GM19324 (cell line): Measurements from ENCODE around the gene PRKG1.

Experiments used
- ATAC-seq: cut with Tn5 transposase; IDR thresholded peaks from one replicate; pipeline ENCODE4 v1.9.1; 2021; ENCODE audit warnings: mild to moderate bottlenecking, moderate library complexity; ENCODE audit not compliant: unreplicated experiment, low FRiP score

Gene PRKG1

DNA sequence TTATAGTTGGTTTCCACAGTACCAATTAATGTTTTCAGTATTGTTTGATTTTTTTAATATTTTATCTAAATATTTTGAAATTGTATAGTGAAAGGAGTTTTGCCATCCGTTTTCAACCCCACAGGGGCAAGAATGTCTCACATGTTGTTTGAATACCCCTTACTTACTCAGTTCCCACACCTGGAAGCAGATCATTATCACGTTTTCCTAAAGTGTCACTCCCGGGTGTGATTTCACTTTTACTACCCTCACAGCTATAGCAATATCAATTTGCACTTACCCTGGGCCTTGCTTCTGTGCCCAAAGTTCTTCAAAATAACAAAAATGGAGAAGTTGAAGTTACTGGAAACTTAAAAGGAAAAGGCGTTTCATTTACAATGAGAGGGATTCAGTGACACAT is 397.0 kb downstream of the PRKG1 start:
- no peak for ATAC-seq

GRCh38 chr10:51472154-51472553 is 397.9 kb downstream of the PRKG1 start:
- ATAC-seq = no peak

DNA sequence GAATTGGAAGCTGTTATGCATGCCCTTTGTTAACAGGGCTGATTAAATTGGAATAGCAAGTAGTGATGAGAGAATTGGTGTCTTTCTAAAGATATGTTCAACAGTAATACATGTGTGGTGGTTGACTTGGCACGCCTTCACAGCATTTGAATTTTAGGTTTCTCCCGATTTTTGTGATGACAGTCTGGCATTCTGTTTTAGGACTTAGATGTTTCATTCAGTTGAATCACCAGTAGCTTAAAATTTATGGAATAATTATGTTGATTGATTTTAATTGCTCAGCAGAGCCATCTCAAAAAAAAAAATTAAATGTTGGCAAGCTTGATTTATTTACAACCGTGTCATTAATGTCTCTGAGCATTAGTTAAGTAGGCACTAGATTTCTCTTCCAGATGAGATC is 405.4 kb downstream of the PRKG1 start:
- no peak for ATAC-seq

DNA sequence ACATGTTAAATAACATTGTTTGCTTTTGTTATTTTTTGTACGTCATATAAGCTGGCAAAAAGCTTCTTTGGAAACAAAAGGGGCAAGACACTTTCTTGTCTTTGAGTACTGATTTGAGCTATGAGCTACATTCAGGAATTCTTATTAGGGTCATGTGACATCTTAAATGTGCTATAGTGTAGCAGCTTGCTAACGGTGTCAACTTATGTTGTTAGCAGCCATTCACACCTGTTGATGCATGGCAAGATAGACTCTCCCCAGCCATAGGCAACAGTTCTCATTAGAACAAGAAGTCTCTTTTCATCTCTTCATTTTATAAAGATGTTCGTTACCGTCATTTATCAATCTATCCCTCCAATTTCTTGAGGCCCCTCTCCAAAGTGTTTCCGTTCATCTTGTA is 411.4 kb downstream of the PRKG1 start:
- ATAC-seq = no peak

DNA sequence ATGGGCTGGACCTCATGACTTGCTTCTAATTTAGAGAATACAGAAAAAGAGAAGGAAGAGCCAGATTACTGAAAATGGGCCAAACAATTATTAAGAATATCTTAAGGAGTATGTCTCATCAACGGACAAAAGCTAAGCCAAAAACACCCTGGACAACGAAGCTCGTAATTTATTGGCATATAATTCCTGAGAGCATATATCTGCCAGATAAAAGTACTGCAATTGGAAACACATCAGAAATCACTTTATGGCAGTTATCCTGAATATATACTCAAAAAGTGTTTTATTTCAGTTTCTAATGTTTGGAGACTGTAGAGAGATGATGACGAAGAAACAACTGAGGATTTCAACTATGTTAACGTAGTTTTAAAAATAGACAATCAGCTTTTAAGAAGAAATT is 413.3 kb downstream of the PRKG1 start:
- ATAC-seq = no peak

- no peak for ATAC-seq
Measured at GRCh38 chr10:51488766-51489408, 414.6 kb downstream of the PRKG1 start.

GRCh38 chr10:51498424-51498823 is 424.1 kb downstream of the PRKG1 start:
- ATAC-seq = no peak

GRCh38 chr10:51501396-51501795 is 427.1 kb downstream of the PRKG1 start:
- no peak for ATAC-seq

GRCh38 chr10:51502124-51502523 is 427.8 kb downstream of the PRKG1 start:
- ATAC-seq = no peak

DNA sequence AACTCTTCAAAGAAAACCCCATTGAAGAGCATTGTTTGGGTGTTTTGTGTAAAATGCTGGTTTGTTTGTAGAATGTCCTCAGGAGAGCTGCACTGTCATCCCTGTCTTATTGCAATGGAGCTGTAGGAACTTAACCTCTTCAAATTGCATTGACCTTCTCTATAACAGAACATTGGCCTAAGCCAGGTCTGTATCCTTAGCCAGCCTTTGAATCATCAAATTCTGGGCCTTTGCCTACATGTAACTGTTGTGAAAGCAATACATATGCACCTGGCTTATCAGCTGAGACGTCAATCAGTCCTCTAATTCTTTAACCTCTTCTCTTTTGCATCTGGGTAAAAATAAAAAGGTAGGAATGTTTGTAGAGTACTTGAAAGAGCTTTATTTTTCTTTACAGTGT is 429.1 kb downstream of the PRKG1 start:
- ATAC-seq = no peak

DNA sequence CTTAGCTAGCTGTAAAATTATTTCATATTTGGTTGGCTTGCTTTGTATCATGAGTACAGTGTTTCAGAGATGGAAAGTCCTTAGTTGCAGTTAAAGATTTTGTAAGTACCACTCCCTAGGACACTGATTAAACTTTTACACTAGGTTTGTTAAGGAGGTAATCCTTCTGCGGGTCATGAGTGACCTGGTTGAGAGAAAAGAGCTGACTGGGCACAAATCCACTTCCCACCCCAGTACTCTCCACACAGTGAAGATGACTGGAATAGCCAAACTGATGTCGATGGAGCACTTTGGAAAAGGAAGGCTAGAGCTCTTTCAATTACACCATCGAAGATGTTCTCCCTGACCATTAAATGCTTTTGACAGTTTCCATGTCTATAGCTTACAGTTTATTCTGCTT is 433.2 kb downstream of the PRKG1 start:
- ATAC-seq = no peak

DNA sequence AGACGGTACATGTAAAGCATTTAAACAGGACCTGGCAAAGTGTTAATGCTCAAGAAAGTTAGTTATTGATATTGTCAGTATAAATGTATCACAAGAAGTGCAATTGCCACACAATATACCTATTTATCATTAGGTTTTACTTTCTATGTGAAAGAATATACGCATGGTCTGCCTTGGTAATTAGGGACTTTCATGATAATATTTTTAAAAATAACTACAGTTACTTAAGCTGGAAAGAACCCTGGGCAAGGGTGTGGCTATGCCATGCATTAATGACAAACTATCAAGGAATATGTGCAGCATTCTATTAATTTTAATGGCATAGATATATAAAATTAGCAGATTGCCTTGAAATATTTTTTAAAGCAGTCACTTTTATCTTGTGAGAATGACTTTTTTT is 433.9 kb downstream of the PRKG1 start:
- ATAC-seq = no peak

DNA sequence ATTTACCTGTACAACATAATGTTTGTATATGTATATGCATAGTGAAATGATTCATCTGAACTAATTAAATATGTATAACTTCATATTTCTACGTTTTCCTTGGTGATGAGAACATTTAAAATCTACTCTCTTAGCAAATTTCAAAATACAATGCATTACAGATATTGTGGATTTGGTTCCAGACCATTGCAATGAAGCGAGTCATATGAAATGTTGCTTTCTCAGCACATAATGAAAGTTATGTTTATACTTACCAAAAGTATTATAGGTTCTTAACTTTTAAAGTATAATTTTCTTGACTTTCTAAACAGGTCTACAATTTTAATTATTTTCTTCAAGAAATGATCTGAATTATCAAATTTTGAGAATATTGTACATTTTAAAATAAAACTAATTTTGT is 435.9 kb downstream of the PRKG1 start:
- no peak for ATAC-seq

GRCh38 chr10:51521605-51522004 is 447.3 kb downstream of the PRKG1 start:
- ATAC-seq = no peak

GRCh38 chr10:51522858-51523257 is 448.6 kb downstream of the PRKG1 start:
- ATAC-seq = no peak

- ATAC-seq = no peak
Measured at GRCh38 chr10:51523440-51523839, 449.2 kb downstream of the PRKG1 start.

DNA sequence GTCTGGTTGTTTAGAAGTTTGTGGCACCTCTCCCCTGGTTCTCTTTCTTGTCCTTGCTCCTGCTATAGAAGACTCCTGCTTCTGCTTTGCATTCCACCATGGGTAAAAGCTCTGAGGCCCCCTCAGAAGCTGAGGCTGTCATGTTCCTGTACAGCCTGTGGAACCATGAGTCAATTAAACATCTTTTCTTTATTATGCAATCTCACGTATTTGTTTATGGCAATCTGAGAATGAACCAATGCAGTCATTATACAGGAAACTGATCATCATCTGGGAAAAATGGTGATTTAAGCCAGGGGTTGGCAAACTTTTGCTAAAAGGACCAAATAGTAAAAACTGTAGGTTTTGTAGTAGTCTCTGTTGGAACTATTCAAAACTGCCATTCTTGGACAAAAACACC is 449.8 kb downstream of the PRKG1 start:
- no peak for ATAC-seq

DNA sequence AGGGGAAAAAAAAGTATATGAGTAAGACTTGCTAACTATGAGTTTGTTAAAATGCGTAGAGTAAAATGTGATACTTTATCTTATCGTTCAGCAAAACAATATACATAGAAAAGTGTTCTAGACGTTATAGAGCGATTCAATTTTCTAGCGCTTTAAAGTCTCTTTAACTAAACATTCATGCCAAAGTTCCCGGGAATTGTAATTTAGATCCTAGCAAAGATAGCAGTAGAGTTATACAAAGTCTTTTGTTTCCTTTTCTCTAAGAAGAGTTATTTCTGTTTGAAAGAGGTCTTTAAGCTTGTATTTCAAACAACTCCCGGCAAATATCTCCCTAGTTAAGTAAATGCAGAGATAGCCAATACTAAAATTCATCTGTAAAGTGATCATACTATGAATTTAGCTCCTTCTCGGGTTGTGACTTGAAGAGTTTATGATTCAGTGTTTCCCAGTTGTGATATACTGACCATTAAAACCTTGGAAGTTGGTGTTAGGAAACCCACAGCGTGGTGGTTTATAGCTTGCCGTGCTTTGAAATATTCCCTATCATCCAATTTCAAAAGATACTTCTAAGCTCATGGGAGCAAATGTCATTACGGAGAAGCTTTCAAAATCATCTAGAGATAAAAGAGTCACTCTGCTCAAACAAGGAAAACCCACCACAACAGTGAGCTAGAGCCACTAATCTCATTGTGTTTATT is 453.4 kb downstream of the PRKG1 start:
- ATAC-seq = no peak

DNA sequence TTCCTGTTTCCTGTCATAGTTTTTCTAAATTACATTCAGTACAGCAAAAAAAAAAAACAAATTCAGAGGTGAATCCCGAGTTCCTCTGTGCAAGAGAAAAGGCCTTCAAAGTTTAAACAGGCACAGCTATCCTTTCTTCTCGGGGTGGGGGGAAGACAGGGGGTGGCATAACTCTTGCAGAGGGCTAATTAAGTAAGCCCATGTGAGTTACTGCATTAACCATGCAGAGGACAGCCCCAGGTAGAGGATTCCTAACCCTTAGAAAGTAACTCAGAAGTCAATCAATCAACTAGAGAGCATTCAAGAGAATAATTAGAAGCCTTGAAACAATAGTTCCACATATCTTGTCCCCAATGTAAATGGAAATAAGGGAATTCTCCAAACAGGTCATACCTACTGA is 454.2 kb downstream of the PRKG1 start:
- ATAC-seq = no peak

- no peak for ATAC-seq
Measured at GRCh38 chr10:51530541-51530940, 456.3 kb downstream of the PRKG1 start.

DNA sequence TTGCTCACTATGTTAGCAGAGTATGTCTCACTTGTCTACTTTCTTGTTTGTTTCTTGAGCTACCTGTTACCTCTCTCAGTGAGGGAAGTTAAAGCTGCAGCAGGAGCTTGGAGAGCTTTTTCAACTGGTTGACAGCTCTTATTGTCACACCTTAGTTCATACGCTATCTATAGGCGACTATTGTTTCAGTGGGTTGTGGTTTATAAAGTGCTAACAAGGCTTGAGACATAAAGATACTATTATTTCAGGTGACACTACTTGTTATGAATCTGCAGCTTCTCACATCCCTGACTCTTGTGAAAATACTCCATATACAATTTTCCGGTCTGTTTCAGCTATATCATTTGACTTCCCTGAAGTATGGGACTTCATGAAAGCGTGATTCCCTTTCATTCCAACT is 457.8 kb downstream of the PRKG1 start:
- no peak for ATAC-seq

GRCh38 chr10:51542853-51543252 is 468.6 kb downstream of the PRKG1 start:
- ATAC-seq = no peak
